Neuronal stem cell (in vitro differentiated cells): Measurements from ENCODE around the gene SMC1B. TPM values are rescaled to one million over a fixed set of nuclear protein-coding genes. Genes with fewer than 3 reads are reported as not detected.

Experiments
- DNase-seq: peaks from one replicate; pipeline ENCODE4 v3.0.0-alpha.2; 2013; ENCODE audit warnings: low spot score
- H2AFZ ChIP-seq: one replicate; pipeline ENCODE4 v1.6.1; 2013; ENCODE audit warnings: mild to moderate bottlenecking, low read length, inconsistent platforms
- H2AK5ac ChIP-seq: 2 replicates; pipeline ENCODE4 v1.6.1; 2013; ENCODE audit warnings: low read depth, mild to moderate bottlenecking, inconsistent platforms, low read length, moderate library complexity, mixed read lengths
- H2BK120ac ChIP-seq: 2 replicates; pipeline ENCODE4 v1.6.1; 2013; ENCODE audit warnings: low read depth, mild to moderate bottlenecking, inconsistent platforms, low read length, moderate library complexity, mixed read lengths
- H2BK12ac ChIP-seq: one replicate; pipeline ENCODE4 v1.6.1; 2013; ENCODE audit warnings: low read length, inconsistent platforms
- H2BK15ac ChIP-seq: 2 replicates; pipeline ENCODE4 v1.6.1; 2013; ENCODE audit warnings: mild to moderate bottlenecking, low read length, inconsistent platforms, mixed read lengths
- H2BK5ac ChIP-seq: one replicate; pipeline ENCODE4 v1.6.1; 2013; ENCODE audit warnings: inconsistent platforms, mild to moderate bottlenecking, low read length, moderate library complexity
- H3K14ac ChIP-seq: one replicate; pipeline ENCODE4 v1.6.1; 2013; ENCODE audit warnings: low read length, inconsistent platforms
- H3K18ac ChIP-seq: 2 replicates; pipeline ENCODE4 v1.6.1; 2013; ENCODE audit warnings: low read length, inconsistent platforms
- H3K23ac ChIP-seq: 2 replicates; pipeline ENCODE4 v1.6.1; 2013; ENCODE audit warnings: low read depth, mild to moderate bottlenecking, mixed read lengths, low read length, inconsistent platforms; ENCODE audit not compliant: poor library complexity
- H3K27ac ChIP-seq: replicated peaks from 3 replicates; pipeline ENCODE4 v1.5.1; 2013; ENCODE audit warnings: low read length, inconsistent platforms
- H3K27me3 ChIP-seq, 3 experiments: 2 replicates each; pipeline ENCODE4 v1.6.1; 2013; ENCODE audit warnings: low read length in 3 of 3, mild to moderate bottlenecking in 2 of 3, inconsistent platforms in 1 of 3, low read depth in 1 of 3, mixed read lengths in 1 of 3, moderate library complexity in 1 of 3; ENCODE audit not compliant: control insufficient read depth in 3 of 3, insufficient read depth in 3 of 3
- H3K36me3 ChIP-seq, 2 donors: replicated peaks in 1 of 2; 2 replicates each; pipeline ENCODE4 v1.6.1; 2013; ENCODE audit warnings: low read length in 2 of 2; ENCODE audit not compliant: control insufficient read depth in 2 of 2, insufficient read depth in 2 of 2
- H3K4ac ChIP-seq: 2 replicates; pipeline ENCODE4 v1.6.1; 2013; ENCODE audit warnings: inconsistent platforms, mild to moderate bottlenecking, low read length, moderate library complexity
- H3K4me1 ChIP-seq, 2 donors: 1 replicate in 1 of 2; 2 replicates in 1 of 2; pipeline ENCODE4 v1.6.1; 2013; ENCODE audit warnings: low read length in 2 of 2, low read depth in 1 of 2; ENCODE audit not compliant: control insufficient read depth in 2 of 2, insufficient read depth in 1 of 2
- H3K4me2 ChIP-seq: one replicate; pipeline ENCODE4 v1.6.1; 2013; ENCODE audit warnings: mild to moderate bottlenecking, low read length, inconsistent platforms; ENCODE audit not compliant: insufficient read depth, poor library complexity, severe bottlenecking
- H3K4me3 ChIP-seq, 2 donors: 2 replicates each; pipeline ENCODE4 v1.5.1; 2013; ENCODE audit warnings: low read length in 2 of 2, mild to moderate bottlenecking in 2 of 2, inconsistent platforms in 1 of 2, moderate library complexity in 1 of 2
- H3K79me1 ChIP-seq: one replicate; pipeline ENCODE4 v1.6.1; 2013; ENCODE audit warnings: low read depth, mild to moderate bottlenecking, inconsistent platforms, low read length, moderate library complexity
- H3K9ac ChIP-seq: one replicate; pipeline ENCODE4 v1.6.1; 2013; ENCODE audit warnings: mild to moderate bottlenecking, low read depth, low read length, inconsistent platforms; ENCODE audit not compliant: poor library complexity
- H3K9me3 ChIP-seq, 2 donors: replicated peaks in 1 of 2; 2 replicates each; pipeline versions ENCODE3 to v1.6.1; 2013; ENCODE audit warnings: low read length in 2 of 2, mild to moderate bottlenecking in 2 of 2, inconsistent platforms in 1 of 2, low read depth in 1 of 2, mixed read lengths in 1 of 2, moderate library complexity in 1 of 2; ENCODE audit not compliant: control insufficient read depth in 2 of 2, insufficient read depth in 1 of 2
- H4K8ac ChIP-seq: one replicate; pipeline ENCODE4 v1.6.1; 2013; ENCODE audit warnings: low read depth, mild to moderate bottlenecking, inconsistent platforms, low read length, moderate library complexity
- H4K91ac ChIP-seq: one replicate; pipeline ENCODE4 v1.6.1; 2013; ENCODE audit warnings: low read length, low read depth, mild to moderate bottlenecking, inconsistent platforms; ENCODE audit not compliant: poor library complexity
- WGBS, 2 donors: extraction: QIAGEN DNeasy Blood & Tissue Kit; methylation state at CpG; one replicate each; pipeline ENCODE4 v1.1.7; 2013; ENCODE audit warnings: missing lambda C conversion rate in 2 of 2, mixed read lengths in 1 of 2; ENCODE audit not compliant: insufficient read length in 2 of 2, insufficient replicate concordance in 1 of 2; ENCODE audit errors: extremely low coverage in 2 of 2; 5-methylcytosine and 5-hydroxymethylcytosine counted together
- polyA plus RNA-seq, 2 experiments: library from polyadenylated mRNA; stranded (reverse); fragments of 200-250 nt; gene quantifications; one replicate each; pipeline ENCODE4 v1.2.3, GENCODE V29; 2013

Gene SMC1B
- polyA plus RNA-seq (2013, experiment 1 of 2): 0.04 TPM
- polyA plus RNA-seq (2013, experiment 2 of 2): 0.06 TPM

- Histone ChIP-seq H3K27ac (no peak within 1 kb of the TSS), H3K79me1 (no peaks in the 10 kb centered on the region), H4K91ac (peak within 1 kb of the TSS; percentile 3), H2BK15ac (peak within 1 kb of the TSS; percentile 91), H2BK120ac (peak within 1 kb of the TSS; percentile 30), H3K14ac (no peak within 1 kb of the TSS), H3K9me3 (peaks cover 6 to 7% of the 10 kb centered on the region in 2 donors), H2AK5ac (peak within 1 kb of the TSS; percentile 96), H3K36me3 (no peaks in the 10 kb centered on the region), H3K18ac (peak within 1 kb of the TSS; percentile 96), H2BK5ac (peak within 1 kb of the TSS; percentile 39), H3K4me3 (peak within 1 kb of the TSS; percentile 22 to 74), H4K8ac (no peak within 1 kb of the TSS), H3K27me3 (peaks cover 0 to 27% (median 15%) of the 10 kb centered on the region in 3 experiments), H3K23ac (no peak within 1 kb of the TSS), H3K9ac (peak within 1 kb of the TSS; percentile 87), H3K4me1 (peaks cover 0 to 5% of the 10 kb centered on the region in 2 donors), H2AFZ (peak within 1 kb of the TSS; percentile 84), H3K4ac (peak within 1 kb of the TSS; percentile 87), H3K4me2 (peak within 1 kb of the TSS; percentile 60), H2BK12ac (peak within 1 kb of the TSS; percentile 18)
- DNase-seq: peak; percentile 64
- no CpG with 5 or more reads among the region's 68 CpGs for WGBS, 2 donors
Observed at GRCh38 chr22:45413368-45414211, at the start of gene SMC1B, which contains the start of gene RIBC2. SMC1B (minus strand) TSS chr22:45413599; CDS start chr22:45413567, 32 bp downstream. RIBC2 (plus strand) TSS chr22:45413693; CDS start chr22:45413887, 194 bp downstream.

GRCh38 chr22:45462034-45462655 is 48.7 kb upstream of the SMC1B start:
- Histone ChIP-seq H4K91ac (no peak overlapping the region), H2BK12ac (no peak overlapping the region), H3K9ac (no peak overlapping the region), H2BK5ac (no peak overlapping the region), H3K4ac (no peak overlapping the region), H3K9me3 (peaks cover 0 to 4% of the 10 kb centered on the region in 2 donors), H3K79me1 (no peaks in the 10 kb centered on the region), H3K14ac (no peak overlapping the region), H3K27me3 (peaks cover 0 to 3% (median 0%) of the 10 kb centered on the region in 3 experiments), H3K27ac (no peak overlapping the region), H2AK5ac (no peak overlapping the region), H3K4me2 (no peak overlapping the region), H3K4me3 (no peak overlapping the region), H3K18ac (peak overlapping the region; percentile 8), H2BK15ac (no peak overlapping the region), H2BK120ac (no peak overlapping the region), H3K4me1 (peaks cover 0 to 2% of the 10 kb centered on the region in 2 donors), H4K8ac (no peak overlapping the region), H2AFZ (no peak overlapping the region), H3K23ac (no peak overlapping the region), H3K36me3 (no peaks in the 10 kb centered on the region)
- WGBS, 2 donors: no CpG with 5 or more reads among the region's 6 CpGs
- no peak for DNase-seq

GRCh38 chr22:45460288-45461109 is 47.1 kb upstream of the SMC1B start:
- H3K4me1 ChIP-seq: peaks cover 0 to 2% of the 10 kb centered on the region in 2 donors
- H3K27me3 ChIP-seq: peaks cover 0 to 8% (median 0%) of the 10 kb centered on the region in 3 experiments
- H2BK12ac ChIP-seq: peak overlapping the region; percentile 14
- H2BK5ac ChIP-seq: no peak overlapping the region
- no peak overlapping the region for H3K4me3 ChIP-seq
- no peak overlapping the region for H3K14ac ChIP-seq
- no peak overlapping the region for H3K9ac ChIP-seq
- no peak overlapping the region for H3K27ac ChIP-seq
- H2AK5ac ChIP-seq: no peak overlapping the region
- no peaks in the 10 kb centered on the region for H3K79me1 ChIP-seq
- peak overlapping the region; percentile 52 for H3K18ac ChIP-seq
- no peak overlapping the region for H3K4ac ChIP-seq
- no peak overlapping the region for H4K8ac ChIP-seq
- no peak overlapping the region for H2BK15ac ChIP-seq
- H3K36me3 ChIP-seq: no peaks in the 10 kb centered on the region
- no peak overlapping the region for H2AFZ ChIP-seq
- H3K9me3 ChIP-seq: peaks cover 0 to 4% of the 10 kb centered on the region in 2 donors
- H3K23ac ChIP-seq: no peak overlapping the region
- WGBS, 2 donors: no CpG with 5 or more reads among the region's 14 CpGs
- no peak overlapping the region for H3K4me2 ChIP-seq
- no peak overlapping the region for H2BK120ac ChIP-seq
- DNase-seq: no peak
- no peak overlapping the region for H4K91ac ChIP-seq
